T follicular helper cell (primary cell): ENCODE results near the gene RAB7B.

ENCODE experiments used
- DNase-seq: peaks from one replicate; pipeline ENCODE4 v3.0.0-alpha.2; 2020; ENCODE audit warnings: low read depth

The RAB7B gene

DNA sequence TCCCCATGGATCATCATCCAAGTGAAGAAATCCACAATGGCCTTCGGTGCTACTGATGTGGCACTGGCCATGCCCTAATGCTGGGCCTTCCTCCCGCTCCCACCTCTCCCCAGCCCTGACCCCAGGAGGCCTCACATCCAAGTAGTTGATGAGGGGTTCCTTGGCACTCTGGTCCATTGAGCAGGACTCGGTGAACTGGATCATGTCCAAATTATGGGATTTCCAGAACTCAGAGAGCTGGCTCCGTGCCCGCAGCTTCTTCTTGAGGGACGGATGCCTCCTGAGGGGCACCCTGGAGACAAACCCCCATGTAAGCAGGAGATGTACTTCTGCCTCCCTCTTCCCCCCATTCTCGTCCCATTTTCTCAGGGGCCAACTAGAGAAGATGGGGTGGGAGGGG lies 19.6 kb upstream of the RAB7B start:
- DNase-seq, result no peak

DNA sequence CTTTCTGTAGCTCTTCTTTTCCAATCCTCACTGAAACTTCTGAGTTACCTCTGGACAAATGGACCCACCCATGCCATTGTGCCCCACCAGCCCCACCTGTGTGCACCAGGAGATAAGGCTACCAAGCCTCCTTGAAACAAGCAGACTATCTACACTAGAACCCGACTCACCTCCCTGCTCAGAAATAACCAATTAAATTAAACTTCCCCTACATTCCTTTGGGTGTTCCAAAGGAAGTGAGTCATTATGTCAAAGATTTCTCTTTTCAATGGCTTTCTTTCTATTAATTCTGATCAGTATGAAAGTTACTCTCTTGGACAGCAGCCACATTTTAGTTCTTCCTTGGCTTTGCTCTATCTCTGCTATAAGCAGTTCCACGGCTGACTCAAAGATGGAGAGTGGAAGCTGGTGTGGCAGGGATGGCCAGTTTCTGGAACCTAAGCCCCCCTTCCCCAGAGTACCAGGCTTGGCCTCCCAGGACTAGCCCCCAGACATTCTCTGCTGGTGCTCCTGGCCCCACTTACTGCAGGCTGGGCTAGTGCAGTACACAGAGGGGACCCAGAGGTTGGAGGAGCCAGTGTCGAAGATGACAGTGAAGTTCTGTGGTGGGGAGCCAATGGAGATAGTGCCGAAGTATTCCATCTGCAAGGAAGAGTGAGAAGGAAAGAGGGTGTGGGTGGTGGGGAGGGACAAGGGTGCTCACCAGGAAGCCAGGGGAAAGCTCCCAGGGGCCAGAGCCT lies 18.6 kb upstream of the RAB7B start:
- no peak for DNase-seq

DNA sequence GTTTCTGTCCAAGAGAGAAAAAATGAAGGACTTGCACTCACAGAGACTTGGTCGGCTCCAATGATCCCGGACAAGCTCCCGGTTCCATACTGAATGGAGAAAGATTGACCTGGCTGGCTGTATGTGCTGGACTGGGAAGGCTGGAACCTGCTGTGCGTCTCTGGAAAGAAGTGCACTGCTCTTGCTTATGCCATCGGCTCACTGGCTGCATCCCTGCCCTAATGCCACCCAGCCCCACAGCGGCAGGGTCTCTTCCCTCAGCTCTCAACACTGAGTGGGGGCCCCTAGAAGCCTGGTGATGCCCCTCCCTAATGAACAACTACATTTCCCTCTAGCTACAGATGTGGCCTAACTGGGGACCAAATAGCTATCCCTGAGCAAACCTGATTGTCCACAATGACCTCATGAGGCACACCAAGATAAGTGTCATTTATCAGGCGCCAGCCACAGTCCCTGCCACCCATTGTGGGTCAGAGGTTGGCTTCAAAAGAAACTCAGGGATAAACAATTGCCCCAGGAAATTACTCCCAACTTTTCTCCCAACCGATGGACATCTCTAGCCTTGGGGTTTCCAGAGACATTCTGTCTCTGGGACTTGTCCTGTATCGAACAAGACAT lies 17.9 kb upstream of the RAB7B start:
- DNase-seq, result no peak

DNA sequence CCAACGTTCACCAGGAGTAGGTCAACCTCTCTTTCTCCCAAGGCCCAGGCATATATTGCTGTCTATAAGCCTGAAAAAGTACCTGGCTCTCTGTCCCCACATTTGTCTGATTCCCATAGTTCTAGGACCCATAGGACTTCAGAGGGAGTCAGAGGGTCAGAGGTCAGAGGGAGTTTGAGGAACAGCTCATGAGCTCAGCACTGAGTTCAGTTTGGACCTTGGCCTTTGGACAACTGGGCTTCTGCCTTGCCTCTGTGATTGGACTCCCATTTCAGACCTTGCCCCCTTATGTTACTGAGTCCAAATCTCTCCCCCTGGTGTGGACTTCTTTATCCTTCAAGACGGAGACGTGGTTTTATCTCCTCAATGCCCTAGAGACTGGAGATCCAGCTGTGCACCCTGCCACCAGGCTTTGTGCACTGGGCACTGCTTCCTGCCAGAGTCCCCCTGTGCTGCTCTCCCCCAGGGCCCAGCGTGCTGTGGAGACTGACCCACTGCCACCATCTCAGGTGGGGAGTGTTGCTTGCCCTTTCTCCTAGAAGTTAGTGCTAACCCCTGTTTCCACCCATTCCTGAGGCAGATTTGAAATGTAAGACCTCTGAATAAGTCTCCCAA lies 17.3 kb upstream of the RAB7B start:
- no peak for DNase-seq

DNA sequence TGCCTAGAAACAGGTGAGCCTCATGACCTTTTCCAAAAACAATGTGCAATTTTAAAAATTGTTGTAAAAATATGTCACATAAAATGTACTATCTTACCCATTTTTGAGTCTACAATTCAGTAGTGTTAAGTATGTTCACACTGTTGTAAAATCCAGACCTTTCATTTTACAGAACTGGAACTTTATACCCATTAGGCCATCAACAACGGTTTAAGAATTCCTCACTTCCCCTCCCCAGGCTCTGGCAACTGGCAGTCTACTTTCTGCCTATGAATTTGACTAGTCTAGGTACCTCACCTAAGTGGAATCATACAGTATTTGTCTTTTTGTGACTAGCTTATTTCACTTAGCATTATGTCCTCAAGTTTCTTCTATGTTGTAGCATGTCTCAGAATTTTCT lies 11.9 kb upstream of the RAB7B start:
- no peak for DNase-seq

DNA sequence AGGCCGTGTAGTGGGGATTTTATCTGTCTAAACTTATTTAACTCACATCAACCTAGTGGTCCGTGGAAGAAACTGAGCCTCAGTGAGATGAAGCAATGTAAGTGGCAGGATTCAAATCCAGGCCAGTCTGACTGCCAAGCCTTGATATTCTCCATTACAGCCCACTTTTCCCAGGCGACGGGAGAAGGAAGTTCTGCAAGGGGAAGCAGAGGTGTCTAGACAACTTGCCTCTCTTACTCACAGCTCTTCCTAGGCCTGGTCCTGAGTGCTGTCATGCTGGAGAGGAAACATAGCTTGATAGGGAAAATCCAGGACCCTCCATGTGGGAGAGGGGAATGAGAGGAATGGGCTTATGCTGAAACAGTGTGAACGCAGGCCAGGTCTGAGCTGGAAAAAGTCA lies 11.4 kb upstream of the RAB7B start:
- no peak for DNase-seq

DNA sequence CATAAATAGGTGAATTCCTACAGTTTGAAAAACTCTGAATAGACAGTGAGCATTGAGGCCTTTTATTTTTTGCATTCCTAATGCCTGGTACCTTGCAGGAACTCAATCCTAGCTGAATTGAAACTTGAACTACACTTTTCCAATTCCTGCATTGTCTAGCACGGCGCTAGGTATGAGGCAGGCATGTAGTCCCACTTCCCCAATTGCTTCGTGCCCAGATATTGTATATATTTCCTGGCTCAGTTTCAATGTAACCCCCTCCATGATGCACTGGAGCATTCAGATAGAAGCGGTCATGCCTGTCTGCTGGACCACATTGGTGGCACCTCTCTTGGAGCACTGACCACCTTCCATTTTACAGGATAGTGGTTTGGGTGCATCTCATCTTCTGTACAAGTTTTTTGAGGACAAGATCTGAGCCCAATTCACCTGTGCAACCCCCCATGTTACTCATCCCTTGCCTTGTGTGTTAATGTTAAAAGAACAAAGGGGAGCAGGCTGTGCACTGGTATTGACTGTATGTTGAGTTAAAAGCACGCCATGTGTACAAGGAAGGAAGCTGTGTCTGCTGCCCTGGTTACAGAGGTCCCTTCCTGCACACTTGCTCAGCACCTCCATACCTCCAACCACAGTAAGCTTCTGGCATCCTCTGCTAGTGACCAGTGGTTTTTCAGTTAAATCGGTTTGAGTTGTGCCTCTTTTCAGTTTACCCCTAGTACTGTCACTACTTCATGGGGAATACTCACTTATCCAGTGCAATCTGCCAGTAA lies 10.0 kb upstream of the RAB7B start:
- no peak for DNase-seq

DNA sequence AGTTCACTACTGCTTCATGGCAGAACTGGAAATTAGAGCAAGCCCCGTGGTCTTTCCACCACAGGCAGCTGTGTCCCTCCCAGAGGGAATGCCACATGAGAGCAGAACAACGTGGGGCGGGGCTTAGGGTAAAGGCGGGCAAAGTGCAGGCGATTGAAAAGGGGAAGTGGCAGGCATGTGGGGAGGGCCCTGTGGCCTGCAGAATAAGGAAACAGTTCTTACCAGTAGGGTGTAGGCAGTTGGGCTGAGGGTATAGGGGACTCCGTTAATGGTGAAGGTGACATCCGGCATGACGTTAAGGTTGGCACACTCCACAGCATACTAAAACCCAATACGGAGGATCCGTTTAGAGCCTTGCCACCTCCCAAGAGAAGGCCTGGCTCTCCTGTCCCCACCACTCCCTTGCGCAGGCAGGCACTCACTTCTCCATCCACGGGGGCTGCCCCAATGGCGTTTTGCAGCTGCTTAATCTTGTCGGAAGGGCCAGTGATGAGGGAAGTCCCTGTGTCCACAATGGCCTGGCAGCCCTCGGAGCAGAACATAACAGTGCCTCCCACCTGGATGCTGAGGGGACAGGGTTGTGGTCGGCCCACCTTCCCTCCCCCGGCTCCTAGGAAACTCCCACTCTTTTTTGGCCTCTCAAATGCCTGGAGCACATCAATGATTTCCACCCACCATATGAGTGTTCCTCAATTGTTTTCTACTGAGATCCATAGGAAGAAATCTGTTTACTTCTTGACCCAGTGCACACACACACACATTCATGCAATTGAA lies 9.1 kb upstream of the RAB7B start:
- no peak for DNase-seq

DNA sequence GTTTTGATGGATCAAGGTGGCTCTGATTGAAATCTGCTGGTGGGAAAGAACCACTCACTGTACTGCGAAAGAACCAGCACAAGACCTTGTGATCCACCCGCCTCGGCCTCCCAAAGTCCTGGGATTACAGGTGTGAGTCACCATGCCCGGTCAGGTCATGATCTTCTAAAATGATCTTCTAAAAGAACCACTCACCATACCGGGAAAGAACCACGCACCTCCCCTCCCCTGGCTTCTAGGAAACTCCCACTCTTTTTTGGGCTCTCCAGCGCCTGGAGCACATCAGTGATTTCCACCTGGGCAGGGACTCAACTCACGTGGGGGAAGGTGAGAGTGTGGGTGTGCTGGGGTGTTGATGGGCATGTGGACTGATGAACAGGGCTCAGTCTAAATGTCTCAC lies 7.9 kb upstream of the RAB7B start:
- DNase-seq, result no peak

DNA sequence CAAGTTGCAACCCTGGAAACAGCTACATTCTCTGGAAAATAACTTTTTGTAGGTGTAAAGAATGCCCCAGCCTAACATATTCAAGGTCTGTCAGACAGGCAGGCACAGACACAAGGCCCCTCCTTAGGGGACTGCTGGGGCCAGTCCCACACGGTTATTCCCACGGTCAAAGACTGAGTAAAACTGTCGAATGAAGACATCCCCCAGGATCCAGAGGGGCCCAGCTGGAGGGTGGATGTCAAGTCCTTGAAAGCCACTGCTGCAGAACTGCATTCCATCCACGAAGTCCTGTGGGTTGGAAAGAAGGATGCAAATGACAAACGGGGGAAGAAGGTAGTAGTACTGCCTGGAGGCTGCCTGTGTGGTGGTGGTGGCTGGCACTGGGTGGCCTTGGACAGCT lies 6.9 kb upstream of the RAB7B start:
- DNase-seq, result no peak

DNA sequence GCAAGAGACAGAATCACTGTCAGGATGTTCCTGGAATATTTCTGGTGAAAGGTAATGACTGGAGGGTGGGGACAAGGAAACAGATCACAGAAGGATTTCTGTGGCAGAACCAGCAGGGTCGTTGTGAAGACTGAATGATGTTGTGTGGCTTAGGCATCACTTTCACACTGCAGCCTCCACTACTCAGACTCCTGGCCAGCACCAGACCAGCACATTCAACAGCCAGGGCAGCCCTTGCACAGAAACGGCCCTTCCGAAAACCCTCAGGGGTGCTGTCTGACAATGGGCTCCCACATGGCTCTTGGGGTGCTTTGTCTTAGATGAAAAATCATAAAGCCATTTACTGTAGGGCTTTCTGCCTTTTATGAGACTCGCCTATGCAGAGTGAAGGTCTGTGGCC lies 3.8 kb upstream of the RAB7B start:
- DNase-seq, result no peak

DNA sequence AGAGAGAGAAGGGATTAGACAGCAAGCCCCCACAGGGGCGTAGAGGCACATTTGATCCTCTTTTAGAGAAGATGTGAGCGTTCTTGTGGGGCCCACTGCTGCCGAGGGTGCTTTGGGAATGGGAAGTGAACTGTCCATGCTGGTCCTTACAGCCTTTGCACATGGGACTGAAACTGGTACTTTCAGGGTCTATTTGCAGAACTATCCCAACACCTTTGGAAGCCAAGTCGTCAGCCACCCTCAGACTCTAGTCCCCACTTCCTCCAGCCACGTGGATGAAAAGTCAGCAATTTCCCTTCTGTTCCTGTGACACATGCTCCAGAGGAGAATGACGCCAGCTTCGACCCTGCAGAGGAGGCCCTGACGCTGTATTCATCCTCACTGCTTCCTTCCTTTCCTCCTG lies 2.6 kb upstream of the RAB7B start:
- no peak for DNase-seq

DNA sequence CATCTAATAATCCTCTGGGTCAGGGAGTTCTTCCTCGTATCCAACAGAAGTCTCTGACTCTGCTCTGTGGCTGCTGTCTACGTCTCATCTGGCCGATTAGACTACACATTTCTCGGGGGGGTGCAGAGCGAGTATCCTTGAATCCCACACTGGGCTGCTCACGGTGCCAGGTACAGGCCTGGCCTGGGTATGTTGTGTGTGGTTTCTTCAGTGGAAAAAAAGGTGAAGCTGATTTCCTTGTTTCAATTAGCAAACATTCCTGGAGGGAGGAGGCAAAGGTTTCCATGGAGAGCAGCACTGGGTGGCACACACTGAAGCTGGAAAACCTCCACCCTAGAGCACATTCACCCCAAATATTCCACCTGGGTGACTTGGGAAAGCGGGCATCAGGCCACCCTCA lies 2.0 kb upstream of the RAB7B start:
- DNase-seq, result no peak

DNA sequence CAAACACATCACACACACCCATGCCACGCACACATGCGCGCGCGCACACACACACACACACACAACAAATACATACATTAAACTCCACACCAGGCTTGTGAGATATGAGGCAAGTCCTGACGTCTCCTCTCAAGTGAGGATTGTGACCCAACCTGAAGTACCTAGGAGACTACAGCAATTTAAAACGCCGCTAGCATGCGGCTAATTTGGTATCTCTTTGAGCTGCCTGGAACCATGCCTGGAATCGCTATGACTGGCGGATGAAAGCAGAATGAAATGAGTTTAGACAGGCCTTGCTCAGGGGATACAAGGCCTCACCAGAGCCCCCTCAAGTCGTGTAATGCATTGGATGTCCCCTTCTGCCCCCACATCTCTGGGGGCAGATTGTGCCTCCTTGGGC lies 1.6 kb upstream of the RAB7B start:
- DNase-seq, result no peak

DNA sequence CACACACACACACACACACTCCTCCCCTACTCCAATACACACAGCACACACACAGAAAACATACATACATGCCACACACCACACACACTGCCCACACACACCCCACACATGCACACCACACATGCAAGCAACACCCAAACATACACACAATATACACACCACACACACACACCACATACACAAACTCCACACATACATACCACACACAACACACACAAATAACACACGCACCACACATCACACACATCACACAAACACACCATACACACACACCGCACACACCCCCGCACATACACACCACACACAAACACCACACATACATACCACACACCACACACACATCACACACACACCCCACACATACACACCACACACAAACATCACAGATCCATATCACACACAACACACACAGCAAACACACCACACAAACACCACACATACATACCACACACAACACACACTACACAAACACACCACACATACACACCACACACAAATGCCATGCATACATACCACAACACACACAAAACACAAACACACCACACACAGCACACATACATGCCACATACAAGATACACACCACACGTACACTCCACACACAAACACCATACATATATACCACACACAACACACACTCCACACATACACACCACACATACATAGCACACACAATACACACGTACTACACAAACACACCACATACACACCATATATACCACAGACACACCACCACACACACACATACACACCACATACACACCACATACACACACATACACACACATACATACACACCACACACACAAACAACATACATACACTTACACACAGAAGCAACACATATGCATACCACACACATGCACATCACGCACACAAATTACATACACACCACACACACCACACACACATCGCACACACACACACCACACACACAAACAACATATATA lies 932 bp upstream of the RAB7B start:
- DNase-seq, result no peak

DNA sequence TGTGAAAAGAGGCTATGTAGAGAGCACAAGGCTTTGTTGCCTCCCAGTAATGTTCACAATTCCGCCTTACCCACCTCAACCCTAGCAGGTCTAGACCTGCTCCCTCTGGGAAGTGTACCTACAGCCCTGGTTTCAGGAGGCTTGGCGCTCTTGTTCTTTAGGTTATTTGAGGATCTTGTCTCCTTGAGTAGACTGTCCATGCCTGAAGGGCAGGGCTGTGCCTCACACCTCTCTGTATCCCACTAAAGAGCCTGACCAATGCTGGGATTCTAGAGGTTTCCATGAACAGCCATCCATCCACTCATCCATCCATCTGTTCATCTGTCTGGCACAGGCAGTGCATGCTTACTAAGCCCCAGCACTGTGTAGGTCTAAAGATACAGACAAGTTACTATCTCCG lies 1.0 kb downstream of the RAB7B start:
- DNase-seq, result no peak

DNA sequence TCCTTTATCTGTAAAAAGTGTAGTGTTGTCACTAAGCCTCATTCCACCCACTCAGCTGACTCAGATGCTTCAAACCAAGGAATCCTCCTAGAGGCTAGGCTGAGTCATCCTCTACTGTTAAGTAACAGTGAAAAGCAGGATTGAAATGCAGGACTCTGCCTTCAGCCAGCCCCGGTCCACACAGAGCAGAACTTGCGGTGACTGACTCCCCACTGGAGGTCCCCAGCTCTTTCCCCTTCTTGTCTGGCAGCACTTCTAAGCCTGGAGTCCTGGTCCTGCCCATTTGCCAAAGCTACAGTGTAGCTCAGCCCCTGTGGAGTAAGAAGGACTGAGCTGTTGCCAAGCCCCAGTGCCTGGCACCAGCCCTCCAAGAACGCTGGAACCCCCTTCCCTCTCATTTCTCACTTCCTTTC lies 1.7 kb downstream of the RAB7B start:
- no peak for DNase-seq

DNA sequence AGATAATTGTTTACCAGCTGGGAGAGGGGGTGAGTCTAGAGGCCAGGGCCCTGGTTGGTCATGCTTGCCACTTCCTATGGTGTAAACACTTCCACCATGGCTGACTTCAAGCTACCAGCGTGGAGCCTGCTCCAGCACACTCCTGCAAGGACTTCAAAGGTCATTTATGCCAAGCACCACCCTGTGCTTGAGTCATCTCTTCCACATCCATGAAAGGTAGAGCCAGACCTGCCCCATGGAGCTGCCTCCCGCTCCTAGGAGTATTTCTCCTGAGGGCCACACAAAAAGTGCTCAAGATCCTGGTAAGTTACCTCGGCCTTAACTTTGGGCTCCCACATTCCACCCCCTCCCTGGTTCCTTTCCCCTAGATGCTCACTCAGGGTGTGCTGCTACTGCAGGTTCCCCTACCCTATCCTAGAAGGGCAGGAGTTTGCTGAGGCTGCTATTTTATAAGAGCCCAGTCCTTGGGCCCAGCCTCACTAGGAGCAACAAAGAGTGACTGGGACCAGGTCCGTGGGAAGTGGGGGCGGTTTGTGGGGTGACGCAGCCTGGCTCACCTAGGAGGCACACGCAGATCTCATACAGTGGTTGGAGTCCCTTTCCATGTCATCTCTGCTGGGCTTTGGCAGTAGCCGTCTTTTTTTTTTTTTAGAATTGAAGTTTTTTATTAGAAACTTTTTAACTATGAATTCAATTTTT lies 2.4 kb downstream of the RAB7B start:
- DNase-seq, result no peak

DNA sequence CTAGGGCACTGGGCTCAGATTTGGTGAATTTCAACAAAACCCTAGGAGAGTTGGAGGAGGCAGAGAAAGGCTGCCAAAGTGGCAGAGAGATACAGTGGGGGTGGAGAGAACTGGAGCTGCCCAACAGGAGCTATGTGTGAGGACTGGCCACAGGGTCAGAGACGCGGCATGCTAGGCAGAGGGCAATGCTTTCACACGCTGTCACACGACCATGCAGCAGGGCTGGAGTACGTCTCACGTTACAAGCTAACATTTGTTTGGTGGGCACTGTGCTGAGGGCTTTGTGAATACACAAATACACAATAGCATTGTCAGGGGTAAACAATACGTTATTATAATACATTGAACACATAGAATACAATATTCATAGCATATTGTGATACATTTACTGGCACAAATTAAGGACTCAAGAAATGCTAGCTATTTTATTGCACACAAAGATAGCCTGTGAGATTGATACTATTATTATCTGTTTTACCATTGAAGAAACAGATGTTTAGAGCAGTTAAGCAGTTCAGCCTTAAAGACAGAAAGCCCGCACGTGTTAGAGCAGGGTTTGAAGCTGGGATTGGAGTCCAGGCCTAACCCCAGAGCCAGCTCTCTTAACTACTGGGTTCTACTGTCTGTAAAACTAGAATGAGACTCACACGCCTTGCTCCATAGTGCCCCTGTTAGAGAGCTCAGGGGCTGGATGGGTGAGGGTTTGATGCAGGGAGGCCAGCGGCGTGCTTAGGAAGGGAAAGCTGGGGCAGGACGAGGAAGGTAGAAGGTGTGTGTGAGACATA lies 4.5 kb downstream of the RAB7B start:
- no peak for DNase-seq
